CD4-positive, alpha-beta T cell treated with Interleukin-6 at 100 ng/mL for 8 hours (primary cell): ENCODE results near the gene ANKRD45.
"Not testable (repeated sequence)": the region's sequence is repeated elsewhere in the genome, so short reads cannot be mapped to it uniquely, and the experiment has no call there.

Experiments
- DNase-seq: peaks from one replicate; pipeline ENCODE4 v3.0.0-alpha.2; 2020; ENCODE audit warnings: mixed read lengths, low spot score

The ANKRD45 gene

DNA sequence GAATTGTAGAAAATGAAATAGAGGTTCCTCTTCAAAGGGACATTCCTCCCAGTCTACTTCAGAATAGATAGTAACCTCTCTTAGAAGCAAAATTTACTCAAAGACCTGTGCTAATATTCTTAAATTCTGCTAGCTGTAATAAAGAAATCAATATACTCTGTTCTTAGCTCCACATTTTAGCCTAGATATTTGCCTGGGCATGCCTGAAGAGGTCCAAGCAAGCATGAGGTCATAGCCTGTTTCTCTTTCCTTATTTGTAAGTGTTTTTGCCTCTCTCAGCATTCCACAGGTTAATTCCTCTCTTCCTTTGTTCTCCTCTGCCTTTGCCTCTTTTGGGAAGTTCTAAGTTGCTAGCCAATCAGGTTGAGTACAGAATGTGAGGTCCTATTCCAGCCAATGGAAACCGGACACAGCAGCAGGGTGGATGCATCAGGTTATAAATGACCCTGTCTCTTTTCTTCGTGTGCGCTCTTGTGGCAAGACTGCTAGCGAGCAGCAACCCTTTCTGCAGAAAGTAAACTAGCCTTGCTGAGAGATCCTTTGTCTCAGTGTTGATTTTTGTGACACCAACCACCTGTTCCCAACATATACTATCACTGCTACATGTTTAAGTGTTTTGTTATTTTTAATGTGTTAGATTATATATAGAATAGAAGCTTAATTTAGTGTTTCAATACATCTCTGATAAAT lies 27.1 kb downstream of the ANKRD45 start:
- not testable (repeated sequence) for DNase-seq

GRCh38 chr1:173639102-173639501 lies 30.5 kb downstream of the ANKRD45 start:
- DNase-seq, result no peak

- DNase-seq, result no peak
Observed at GRCh38 chr1:173638043-173639021, 31.3 kb downstream of the ANKRD45 start.

DNA sequence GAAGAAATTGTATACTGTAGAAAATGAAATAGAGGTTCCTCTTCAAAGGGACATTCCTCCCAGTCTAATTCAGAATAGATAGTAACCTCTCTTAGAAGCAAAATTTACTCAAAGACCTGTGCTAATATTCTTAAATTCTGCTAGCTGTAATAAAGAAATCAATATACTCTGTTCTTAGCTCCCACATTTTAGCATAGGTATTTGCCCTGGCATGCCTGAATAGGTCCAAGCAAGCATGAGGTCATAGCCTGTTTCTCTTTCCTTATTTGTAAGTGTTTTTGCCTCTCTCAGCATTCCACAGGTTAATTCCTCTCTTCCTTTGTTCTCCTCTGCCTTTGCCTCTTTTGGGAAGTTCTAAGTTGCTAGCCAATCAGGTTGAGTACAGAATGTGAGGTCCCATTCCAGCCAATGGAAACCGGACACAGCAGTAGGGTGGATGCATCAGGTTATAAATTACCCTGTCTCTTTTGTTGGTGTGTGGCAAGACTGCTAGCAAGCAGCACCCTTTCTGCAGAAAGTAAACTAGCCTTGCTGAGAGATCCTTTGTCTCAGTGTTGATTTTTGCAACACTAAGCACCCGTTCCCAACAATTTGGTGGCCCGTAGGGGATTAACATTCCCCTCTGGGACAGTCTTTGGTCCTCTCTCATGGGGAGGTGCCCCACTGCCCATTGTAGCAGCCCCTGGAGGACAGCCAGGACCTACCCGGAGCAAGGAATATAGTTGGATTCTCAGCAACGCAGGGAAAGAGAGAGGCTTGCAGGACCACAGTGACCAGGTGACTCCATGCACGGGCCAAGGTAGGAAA lies 32.2 kb downstream of the ANKRD45 start:
- not testable (repeated sequence) for DNase-seq

GRCh38 chr1:173635116-173635515 lies 34.5 kb downstream of the ANKRD45 start, which contains the start of gene TEX50:
TSS of gene TEX50 (plus strand) at chr1:173635338. CDS start at chr1:173635522, 184 bp downstream.
- no peak for DNase-seq

DNA sequence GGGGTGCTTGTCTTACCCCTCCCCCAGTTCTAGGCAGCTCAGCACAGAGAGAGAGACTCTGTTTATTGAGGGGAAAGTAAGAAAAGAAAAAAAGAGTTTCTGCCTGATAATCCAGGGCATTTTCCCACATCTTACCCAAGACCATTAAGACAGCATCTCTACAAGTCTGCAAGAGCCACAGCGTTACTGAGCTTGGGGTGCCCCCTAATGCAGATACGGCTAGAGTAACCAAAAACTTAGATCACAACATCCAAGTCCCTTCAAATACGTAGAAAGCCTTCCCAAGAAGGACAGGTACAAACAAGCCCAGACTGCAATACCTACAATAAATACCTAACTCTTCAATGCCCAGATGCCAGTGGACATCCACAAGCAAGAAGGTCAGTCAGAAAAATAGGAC lies 40.8 kb downstream of the ANKRD45 start:
- DNase-seq, result no peak

GRCh38 chr1:173627269-173627668 lies 42.4 kb downstream of the ANKRD45 start:
- DNase-seq, result no peak

DNA sequence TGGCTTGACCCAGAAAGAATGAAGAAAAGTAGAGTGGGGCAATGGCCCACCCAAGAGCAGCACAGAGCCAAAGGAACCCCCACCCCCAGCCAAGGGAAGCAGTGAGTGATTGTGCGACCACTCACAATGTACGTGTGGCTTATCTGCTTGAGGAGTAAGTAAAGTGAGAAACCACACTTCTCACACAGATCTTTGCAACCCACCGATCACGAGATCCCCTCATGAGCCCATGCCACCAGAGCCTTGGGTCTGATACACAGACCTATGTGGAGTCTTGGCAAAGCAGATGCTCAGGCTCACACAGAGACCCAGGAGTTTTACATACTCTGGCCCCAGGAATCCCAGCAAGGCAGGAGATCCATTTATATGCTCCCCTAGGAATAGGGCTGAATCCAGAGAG lies 52.8 kb downstream of the ANKRD45 start:
- DNase-seq, result no peak

DNA sequence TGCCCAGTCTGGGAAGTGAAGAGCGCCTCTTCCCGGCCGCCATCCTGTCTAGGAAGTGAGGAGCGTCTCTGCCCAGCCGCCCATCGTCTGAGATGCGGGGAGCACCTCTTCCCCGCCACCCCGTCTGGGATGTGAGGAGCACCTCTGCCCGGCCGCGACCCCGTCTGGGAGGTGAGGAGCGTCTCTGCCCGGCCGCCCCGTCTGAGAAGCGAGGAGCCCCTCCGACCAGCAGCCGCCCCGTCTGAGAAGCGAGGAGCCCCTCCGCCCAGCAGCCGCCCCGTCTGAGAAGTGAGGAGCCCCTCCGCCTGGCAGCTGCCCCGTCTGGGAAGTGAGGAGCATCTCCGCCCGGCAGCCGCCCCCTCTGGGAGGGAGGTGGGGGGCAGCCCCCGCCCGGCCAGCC lies 56.6 kb downstream of the ANKRD45 start:
- not testable (repeated sequence) for DNase-seq

DNA sequence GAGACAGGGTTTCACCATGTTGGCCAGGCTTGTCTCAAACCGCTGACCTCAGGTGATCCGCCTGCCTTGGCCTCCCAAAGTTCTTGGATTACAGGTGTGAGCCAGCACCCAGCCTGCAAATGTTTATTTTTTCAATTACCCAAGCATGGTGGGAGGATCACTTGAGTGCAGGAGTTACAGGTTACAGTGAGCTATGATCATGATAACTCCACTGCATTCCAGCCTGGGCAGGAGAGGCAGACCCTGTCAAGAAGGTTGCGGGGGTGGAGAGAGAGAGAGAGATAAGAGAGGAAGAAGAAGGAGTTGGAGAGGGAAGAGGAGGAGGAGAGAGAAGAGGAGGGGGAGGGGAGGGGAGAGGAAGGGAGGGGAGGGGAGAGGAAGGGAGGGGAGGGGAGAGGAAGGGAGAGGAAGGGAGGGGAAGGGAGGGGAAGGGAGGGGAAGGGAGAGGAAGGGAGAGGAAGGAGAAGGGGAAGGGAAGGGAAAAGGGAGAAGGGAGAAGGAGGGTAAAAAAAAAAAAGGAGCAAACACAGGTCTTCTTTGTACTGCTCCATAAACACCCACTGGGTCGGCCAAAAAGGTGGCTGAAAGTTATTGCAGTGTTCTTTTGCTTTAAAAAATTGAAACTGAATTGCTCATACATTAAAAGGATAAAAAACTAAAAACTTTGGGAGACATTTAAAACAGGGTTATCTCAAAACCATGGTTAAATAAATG lies 61.0 kb downstream of the ANKRD45 start:
- DNase-seq, result no peak

- DNase-seq, result no peak
Observed at GRCh38 chr1:173603056-173603591, 66.5 kb downstream of the ANKRD45 start, which contains the start of gene SLC9C2. TSS of gene SLC9C2 (minus strand) at chr1:173603072. CDS start at chr1:173601776, 1,296 bp downstream.

- no peak for DNase-seq
Observed at GRCh38 chr1:173601588-173601987, 68.1 kb downstream of the ANKRD45 start.

DNA sequence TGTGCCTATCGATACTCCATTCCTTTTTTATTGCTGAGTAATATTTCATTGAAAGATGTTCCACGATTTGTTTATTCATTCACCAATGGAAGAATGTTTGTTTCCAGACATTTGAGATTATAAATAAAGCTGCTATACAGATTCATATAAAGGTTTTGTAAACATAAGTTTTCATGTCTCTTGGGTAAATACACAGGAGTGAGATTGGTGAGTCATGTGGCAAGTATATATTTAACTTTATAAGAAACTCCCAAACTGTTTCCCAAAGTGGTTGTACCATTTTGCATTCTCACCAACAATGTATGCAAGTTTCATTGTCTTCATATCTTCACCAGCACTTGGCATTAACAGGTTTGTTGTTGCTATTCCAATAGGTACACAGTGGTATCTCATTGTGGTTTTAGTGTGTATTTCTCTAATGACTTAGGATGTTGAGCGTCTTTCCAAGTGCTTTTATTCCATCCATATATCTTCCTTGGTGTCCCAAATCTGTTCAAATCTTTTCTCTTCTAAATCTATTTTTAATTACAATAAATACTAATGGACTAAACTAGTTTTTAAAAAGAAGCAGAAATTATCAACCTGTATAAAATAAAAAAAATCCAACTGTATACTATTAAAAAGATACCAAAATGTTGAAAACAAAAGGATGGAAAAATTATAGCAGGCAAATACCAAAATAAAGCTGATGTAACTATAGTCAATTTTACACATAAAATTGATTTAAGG lies 73.4 kb downstream of the ANKRD45 start:
- DNase-seq, result no peak

GRCh38 chr1:173591138-173591537 lies 78.5 kb downstream of the ANKRD45 start:
- DNase-seq, result not testable (repeated sequence)

DNA sequence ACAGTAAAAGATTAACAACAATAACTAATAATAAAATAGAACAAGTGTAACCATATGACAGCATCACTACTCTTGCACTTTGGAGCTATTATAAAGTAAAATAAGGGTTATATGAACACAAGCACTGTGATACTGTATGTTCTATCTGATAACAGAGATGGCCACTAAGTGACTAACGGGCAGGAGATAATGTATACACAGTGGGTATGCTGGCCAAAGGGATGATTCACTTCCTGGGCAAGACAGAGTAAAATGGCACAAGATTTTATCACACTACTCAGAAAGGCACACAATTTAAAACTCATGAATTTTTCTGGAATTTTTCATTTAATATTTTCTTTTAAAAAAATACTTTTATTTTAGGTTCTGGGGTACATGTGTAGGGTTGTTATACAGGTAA lies 79.1 kb downstream of the ANKRD45 start:
- DNase-seq, result no peak

- no peak for DNase-seq
Observed at GRCh38 chr1:173581383-173582079, 88.1 kb downstream of the ANKRD45 start.

- no peak for DNase-seq
Observed at GRCh38 chr1:173580658-173581057, 89.0 kb downstream of the ANKRD45 start.

DNA sequence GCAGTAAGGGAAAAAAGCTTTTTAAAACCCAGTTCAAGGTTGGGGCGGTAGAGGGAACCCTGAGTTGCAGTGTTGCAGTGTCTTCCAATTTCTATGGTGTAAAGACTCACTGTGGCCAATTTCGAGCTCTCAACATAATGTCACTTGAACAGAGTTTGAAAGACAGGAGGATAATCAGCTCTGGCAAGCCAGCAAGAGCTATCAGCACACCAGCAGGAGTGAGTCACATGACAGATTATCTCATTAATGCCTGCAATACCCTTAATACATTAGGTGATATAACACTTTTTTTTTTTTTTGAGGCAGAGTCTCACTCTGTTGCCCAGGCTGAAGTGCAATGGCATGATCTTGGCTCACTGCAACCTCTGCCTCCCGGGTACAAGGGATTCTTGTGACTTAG lies 89.6 kb downstream of the ANKRD45 start:
- DNase-seq, result no peak

DNA sequence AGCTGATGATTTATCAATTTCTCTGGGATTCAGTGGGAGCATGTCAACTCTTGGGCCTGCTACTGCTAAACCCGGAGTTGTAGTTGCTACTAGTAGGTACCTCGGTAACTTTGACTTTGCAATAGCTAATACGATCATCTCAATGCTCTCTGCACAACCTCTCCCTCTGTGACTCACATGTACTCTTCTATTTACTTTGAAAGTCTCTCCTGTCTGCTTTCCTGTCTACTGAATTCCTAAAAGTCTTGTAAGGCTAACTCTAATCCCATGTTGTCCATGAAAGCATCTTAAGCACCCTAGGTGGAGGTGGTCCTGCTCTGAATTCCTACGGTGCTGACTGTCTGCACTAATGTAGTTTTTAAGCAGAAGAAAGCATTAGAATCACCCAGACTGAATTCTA lies 96.1 kb downstream of the ANKRD45 start:
- DNase-seq, result no peak
